Measurements from ENCODE around the gene SARDH.

DNA sequence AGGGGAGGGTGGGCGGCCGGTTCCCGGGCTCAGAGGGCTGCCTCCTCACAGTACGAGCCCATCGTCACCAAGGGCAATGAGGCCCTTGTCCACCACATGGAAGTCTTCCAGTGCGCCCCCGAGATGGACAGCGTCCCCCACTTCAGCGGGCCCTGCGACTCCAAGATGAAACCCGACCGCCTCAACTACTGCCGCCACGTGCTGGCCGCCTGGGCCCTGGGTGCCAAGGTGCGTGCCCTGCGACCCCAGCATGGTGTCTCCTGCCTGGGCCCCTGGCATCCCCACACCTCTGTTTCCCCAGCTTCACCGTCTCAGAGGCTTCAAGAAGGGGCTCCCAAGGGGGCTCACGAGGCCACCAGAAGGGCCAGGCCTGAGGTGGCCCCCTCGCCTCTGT lies 94.8 kb downstream of the SARDH start:
- TF ChIP-seq EZH2 (IDR thresholded peaks at IDR 0.05) (no peak), EZH2phosphoT487 (IDR thresholded peaks at IDR 0.05; ENCODE audit: borderline replicate concordance) (no peak)
- TF ChIP-seq, protein P1, sequence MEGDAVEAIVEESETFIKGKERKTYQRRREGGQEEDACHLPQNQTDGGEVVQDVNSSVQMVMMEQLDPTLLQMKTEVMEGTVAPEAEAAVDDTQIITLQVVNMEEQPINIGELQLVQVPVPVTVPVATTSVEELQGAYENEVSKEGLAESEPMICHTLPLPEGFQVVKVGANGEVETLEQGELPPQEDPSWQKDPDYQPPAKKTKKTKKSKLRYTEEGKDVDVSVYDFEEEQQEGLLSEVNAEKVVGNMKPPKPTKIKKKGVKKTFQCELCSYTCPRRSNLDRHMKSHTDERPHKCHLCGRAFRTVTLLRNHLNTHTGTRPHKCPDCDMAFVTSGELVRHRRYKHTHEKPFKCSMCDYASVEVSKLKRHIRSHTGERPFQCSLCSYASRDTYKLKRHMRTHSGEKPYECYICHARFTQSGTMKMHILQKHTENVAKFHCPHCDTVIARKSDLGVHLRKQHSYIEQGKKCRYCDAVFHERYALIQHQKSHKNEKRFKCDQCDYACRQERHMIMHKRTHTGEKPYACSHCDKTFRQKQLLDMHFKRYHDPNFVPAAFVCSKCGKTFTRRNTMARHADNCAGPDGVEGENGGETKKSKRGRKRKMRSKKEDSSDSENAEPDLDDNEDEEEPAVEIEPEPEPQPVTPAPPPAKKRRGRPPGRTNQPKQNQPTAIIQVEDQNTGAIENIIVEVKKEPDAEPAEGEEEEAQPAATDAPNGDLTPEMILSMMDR (IDR thresholded peaks at IDR 0.05 in 2 of 3, conservative IDR thresholded peaks at IDR 0.05 in 1 of 3; ENCODE audit: borderline replicate concordance in 1 of 3, insufficient read depth in 1 of 3, low read depth in 2 of 3, low read length in 2 of 3), result no peak

All from HCT116 (cell line).